ENCODE results near the gene VWA7.

- TF ChIP-seq CTCF (IDR thresholded peaks at IDR 0.05; ENCODE audit: borderline replicate concordance, extremely low read depth, low read length, poor library complexity, severe bottlenecking) (no peak), EZH2 (IDR thresholded peaks at IDR 0.05; ENCODE audit: borderline replicate concordance, low read depth, low read length, severe bottlenecking) (no peak)
These were observed 32.7 kb downstream of the VWA7 start for GRCh38 chr6:31744422-31744821.

All from DND-41 (cell line).